NCI-H2107 (cell line): ENCODE results near the gene MPG.

Source experiments
- DNase-seq: peaks from one replicate; lab custom pipeline; 2025; lab: John Stamatoyannopoulos, UW

MPG gene

DNA sequence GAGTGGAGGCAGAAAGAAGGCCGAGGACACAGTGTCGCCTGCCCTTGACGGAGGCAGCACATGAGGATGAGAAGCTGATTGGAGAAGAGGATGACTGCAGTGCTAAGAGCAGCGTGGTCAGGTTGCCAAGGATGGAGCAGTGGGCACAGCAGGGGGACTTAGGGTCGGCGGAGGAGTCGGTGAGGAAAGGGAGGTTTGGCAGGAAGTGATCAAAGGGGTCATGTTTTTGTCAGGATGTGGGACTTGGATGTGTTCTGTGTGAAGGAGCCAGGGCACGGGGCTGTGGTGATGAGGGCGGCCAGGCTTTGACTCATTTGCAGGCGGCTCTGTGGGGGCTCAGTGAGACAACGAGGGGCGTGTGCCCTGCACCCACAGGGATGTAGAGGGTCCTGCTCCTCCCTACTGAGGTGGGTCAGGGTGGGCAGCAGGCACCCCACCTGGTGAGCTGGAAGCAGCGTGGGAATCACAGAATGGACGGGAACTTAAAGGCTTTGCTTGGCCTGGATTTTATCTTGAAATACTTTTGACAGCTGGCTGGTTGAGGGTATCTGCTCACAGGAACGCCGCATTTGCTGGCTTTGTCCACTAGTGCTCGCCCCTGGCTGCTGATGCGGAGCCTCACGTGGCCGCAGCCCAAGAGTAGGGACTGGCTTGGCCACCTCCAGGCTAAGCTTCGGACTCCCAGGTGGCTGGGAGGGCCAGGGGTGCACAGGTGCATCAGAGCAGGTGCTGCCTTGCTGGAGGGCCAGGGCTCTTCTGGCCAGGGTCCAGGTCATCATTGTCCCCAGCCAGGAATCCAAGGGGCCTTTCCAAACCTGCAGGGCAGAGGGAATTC lies 6.0 kb downstream of the MPG start:
- no peak for DNase-seq

DNA sequence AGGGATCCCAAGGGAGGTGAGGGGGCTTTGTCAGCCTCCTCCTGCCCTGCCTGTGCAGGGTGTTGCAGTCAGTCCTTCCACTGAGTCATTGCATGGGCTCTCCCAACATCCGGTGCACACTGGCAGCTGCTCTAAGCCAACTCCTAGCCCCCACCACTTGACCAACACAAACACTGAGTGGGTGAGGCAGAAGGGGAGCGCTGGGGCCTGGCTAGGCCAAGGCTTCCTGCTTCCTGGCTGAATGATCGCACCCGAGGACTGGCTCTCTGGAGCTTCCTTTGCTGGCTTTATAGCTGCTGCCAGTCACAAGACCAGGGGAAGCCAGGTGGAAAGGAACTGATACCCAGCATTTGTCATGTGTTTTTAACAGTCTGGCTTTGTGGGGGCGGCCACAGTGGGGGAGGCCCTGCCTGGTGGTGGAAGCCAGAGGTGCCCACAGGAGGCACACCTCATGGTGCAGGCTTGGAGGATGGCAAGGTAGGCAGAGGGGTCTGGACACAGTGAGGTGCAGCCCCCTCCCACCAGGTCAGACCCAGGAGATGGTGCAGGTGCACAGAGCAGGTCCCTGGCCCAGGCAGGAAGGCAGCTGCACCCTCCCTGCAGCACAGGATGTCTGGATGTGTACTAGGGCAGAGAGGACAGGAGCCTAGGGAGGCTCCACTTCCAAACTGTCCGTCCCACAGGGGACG lies 6.8 kb downstream of the MPG start:
- no peak for DNase-seq

DNA sequence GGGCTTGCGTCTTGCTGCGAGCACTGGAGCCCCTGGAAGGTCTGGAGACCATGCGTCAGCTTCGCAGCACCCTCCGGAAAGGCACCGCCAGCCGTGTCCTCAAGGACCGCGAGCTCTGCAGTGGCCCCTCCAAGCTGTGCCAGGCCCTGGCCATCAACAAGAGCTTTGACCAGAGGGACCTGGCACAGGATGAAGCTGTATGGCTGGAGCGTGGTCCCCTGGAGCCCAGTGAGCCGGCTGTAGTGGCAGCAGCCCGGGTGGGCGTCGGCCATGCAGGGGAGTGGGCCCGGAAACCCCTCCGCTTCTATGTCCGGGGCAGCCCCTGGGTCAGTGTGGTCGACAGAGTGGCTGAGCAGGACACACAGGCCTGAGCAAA lies 7.4 kb downstream of the MPG start:
- DNase-seq = no peak

GRCh38 chr16:85865-86264 lies 7.8 kb downstream of the MPG start:
- no peak for DNase-seq

- no peak for DNase-seq
These were observed 8.5 kb downstream of the MPG start for GRCh38 chr16:86483-86952.

GRCh38 chr16:88613-89012 lies 10.6 kb downstream of the MPG start:
- DNase-seq = no peak

GRCh38 chr16:89391-90302 lies 11.6 kb downstream of the MPG start:
- DNase-seq = no peak

- peak; percentile 87 for DNase-seq
These were observed 13.5 kb downstream of the MPG start for GRCh38 chr16:91484-91883.

DNA sequence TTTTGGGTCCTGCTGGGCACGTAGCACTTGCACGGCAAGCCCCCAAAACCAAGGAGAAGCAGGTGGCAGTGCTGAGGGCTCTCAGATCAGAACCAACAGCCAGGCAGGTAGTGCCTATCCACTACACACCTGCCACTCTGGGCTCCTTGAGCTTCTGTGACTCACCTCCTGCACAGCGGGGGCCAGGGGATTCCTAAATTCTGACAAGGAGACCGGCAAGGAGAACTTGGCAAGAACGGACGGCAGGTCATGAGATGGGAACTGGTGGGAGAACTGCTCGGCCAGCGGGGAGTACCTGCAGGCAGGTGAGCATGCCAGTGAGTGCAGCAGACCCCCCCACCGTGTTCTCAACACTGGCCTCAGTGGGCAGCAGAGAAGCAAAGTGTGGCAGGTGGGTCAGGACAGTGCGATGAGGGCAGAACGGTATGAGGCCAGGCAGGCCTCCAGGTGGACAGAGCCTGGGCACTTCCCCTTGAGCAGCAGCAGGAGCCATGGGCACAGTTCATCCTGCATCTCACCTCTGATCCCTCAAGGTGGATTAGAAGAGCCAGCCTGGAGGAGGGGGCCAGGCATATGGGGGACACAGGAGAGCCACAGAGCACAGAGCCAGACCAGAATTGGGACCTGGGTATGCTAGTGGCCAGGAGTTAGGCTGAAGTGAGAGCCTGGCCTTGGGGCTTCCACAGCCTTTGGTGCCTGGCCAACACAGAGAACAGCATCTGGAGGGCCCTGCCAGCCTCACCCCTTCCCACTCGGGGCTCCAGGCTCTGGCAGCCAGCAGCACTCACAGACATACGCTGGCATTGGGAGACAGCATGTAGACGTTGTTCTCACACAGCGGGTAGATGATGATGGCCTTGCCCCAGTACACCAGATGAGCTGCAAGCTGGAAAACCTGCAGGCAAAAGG lies 14.7 kb downstream of the MPG start:
- no peak for DNase-seq

GRCh38 chr16:94918-95265 lies 16.9 kb downstream of the MPG start:
- DNase-seq = no peak

DNA sequence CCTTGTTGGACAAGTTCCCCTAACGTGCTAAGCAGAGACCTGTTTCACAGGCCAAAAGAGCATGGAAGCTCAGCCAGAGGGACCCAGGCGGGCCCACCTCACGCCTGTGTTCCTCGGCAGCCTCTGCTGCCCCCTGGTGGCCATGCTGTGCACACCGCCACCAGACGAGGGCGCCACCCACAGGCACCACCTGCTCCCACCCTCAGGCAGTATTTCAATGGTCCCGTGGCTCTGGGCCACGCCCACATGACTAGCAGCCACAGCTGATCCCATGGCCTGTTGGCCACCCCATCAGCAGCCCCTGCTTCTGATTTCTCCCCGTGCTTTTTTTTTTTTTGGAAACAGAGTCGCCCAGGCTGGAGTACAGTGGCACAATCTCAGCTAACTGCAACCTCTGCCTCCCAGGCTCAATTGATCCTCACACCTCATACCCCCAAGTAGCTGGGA lies 18.9 kb downstream of the MPG start:
- DNase-seq = peak; percentile 64

DNA sequence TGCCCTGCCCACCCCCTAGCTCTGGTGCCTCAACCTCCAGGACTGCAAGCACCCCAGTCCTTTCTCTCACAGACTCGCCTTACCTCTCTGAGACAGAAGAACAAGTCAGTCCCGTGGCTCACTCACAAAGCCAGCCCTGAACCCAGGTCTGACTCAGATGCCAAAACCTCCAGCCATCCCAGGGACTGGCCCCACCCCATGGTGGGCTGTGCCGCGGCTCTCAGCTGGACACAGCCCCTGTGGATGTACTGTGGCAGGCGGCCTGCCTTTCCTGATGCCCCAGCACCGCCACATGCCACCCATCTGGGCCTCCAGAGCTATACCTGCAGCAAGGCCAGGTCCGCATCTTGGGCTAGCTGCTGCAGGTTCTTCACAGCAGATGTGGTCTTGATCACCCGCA lies 19.8 kb downstream of the MPG start:
- DNase-seq = no peak

- DNase-seq = no peak
These were observed 23.0 kb downstream of the MPG start for GRCh38 chr16:100989-101388.

- DNase-seq = no peak
These were observed 23.6 kb downstream of the MPG start for GRCh38 chr16:101586-101985.

GRCh38 chr16:102060-102855 lies 24.2 kb downstream of the MPG start:
- no peak for DNase-seq

- DNase-seq = no peak
These were observed 26.3 kb downstream of the MPG start for GRCh38 chr16:104355-104754.

DNA sequence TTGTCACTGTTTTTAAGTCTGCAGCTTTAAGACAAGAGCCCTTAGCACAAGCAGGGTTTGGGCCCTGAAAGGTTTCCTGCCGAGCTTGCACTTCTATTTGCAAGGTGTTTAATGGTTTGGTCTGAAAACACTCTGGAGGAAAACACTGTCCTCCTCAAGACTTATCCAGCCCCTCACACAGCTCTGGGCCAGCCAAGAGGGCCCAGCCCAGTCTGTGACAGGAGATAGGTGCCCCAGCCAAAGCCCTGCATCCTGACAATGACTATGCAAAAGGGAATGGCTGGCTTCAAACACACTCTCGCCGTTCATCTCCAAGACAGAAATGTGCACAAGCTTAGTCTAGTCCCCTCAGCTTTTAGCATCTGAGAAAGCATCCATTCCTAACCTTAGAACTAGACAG lies 26.9 kb downstream of the MPG start:
- no peak for DNase-seq

GRCh38 chr16:105521-105920 lies 27.5 kb downstream of the MPG start:
- no peak for DNase-seq

DNA sequence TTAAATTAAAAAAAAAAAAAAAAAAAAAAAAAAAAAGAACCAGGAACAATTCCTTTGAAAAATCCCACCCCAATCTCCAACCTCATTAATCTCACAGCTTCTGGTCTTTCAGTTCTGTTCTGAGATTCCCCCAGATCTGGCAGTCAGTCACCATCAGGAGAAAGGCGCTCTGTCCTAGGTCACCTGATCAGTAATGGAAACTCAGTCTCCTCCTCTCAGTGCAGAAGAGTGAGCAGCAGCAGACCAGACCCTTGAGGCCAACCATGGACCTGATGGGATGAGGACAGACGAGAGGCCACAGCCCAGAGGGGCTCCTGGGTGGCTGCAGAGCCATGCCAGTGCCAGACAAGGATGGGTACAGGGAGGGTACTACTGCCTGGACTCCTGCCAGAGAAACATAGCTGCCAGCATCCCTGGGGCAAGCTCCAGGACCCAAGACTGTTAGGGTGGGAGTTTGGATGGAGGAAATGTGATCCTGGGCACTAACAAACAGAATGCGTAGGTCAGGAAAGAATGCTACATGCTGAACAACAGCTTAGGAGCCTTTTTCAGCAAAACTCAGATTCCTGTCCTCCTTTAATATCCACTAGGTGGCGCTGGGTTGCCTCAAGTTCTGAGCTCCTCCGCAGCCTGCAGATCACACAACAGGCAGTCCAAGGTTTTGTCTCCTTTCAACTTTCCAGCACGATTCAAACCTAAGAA lies 28.7 kb downstream of the MPG start:
- no peak for DNase-seq
